Measurements from ENCODE around the gene IVNS1ABP. TPM values are rescaled to one million over a fixed set of nuclear protein-coding genes. Genes with fewer than 3 reads are reported as not detected.

IVNS1ABP gene
- total and polyA plus RNA-seq, 9 donors: 52.2 to 79.6 (median 61.4) TPM

GRCh38 chr1:185351734-185352466 is 34.9 kb upstream of the IVNS1ABP start:
- Histone ChIP-seq H3K4me3 (ENCODE audit: low read length) (no peak overlapping the region), H3K27ac (ENCODE audit: low read length) (peak overlapping the region; percentile 75)
- peak; percentile 92 for DNase-seq

GRCh38 chr1:185350027-185350442 is 33.0 kb upstream of the IVNS1ABP start:
- peak; percentile 33 for DNase-seq
- H3K36me3 ChIP-seq (ENCODE audit: control insufficient read depth, insufficient read depth, low read length): no peaks in the 10 kb centered on the region
- H3K27me3 ChIP-seq (ENCODE audit: control insufficient read depth, insufficient read depth, low read length): no peaks in the 10 kb centered on the region
- no peaks in the 10 kb centered on the region for H3K9me3 ChIP-seq (replicated peaks; ENCODE audit: control insufficient read depth, low read depth, low read length)
- WGBS (ENCODE audit: insufficient coverage): 24% methylated on average over 2 of the region's 2 CpGs
- no peak overlapping the region for H3K4me3 ChIP-seq (ENCODE audit: low read length)
- H3K27ac ChIP-seq (ENCODE audit: low read length): no peak overlapping the region
- peaks cover 9% of the 10 kb centered on the region for H3K4me1 ChIP-seq (ENCODE audit: control insufficient read depth, insufficient read depth, low read length)

More at GRCh38 chr1:185351734-185352466, 34.9 kb upstream of the IVNS1ABP start:
- no CpG with 5 or more reads among the region's 2 CpGs for WGBS (ENCODE audit: insufficient coverage)
- H3K27me3 ChIP-seq (ENCODE audit: control insufficient read depth, insufficient read depth, low read length): no peaks in the 10 kb centered on the region
- H3K9me3 ChIP-seq (replicated peaks; ENCODE audit: control insufficient read depth, low read depth, low read length): no peaks in the 10 kb centered on the region
- no peaks in the 10 kb centered on the region for H3K36me3 ChIP-seq (ENCODE audit: control insufficient read depth, insufficient read depth, low read length)
- H3K4me1 ChIP-seq (ENCODE audit: control insufficient read depth, insufficient read depth, low read length): peaks cover 9% of the 10 kb centered on the region

DNA sequence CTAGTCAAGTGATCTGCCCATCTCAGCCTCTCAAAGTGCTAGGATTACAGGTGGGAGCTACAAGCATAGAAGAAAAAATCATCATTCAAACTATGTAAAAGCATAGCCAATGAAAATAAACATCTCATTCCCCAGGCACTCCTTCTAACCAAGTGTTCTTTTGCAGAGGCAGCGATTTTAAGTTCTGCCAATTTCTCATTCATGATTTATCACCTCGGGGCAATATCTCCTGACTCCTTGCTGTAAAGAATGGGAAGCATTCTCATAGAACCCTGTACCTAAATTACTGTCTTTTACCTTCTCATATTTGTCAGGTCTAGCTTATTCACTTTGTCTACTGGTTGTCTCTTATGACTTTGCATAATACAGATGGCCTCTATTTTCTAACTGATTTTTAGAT is 32.5 kb upstream of the IVNS1ABP start:
- 33% methylated on average over 1 of the region's 2 CpGs for WGBS (ENCODE audit: insufficient coverage)
- no peaks in the 10 kb centered on the region for H3K9me3 ChIP-seq (replicated peaks; ENCODE audit: control insufficient read depth, low read depth, low read length)
- no peak overlapping the region for H3K4me3 ChIP-seq (ENCODE audit: low read length)
- no peaks in the 10 kb centered on the region for H3K36me3 ChIP-seq (ENCODE audit: control insufficient read depth, insufficient read depth, low read length)
- H3K27ac ChIP-seq (ENCODE audit: low read length): no peak overlapping the region
- peak; percentile 30 for DNase-seq
- H3K4me1 ChIP-seq (ENCODE audit: control insufficient read depth, insufficient read depth, low read length): peaks cover 9% of the 10 kb centered on the region
- no peaks in the 10 kb centered on the region for H3K27me3 ChIP-seq (ENCODE audit: control insufficient read depth, insufficient read depth, low read length)

GRCh38 chr1:185348985-185349384 is 31.9 kb upstream of the IVNS1ABP start:
- no CpG with 5 or more reads among the region's 1 CpG for WGBS (ENCODE audit: insufficient coverage)
- DNase-seq: no peak
- Histone ChIP-seq H3K4me3 (ENCODE audit: low read length) (no peak overlapping the region), H3K36me3 (ENCODE audit: control insufficient read depth, insufficient read depth, low read length) (no peaks in the 10 kb centered on the region), H3K9me3 (replicated peaks; ENCODE audit: control insufficient read depth, low read depth, low read length) (no peaks in the 10 kb centered on the region), H3K4me1 (ENCODE audit: control insufficient read depth, insufficient read depth, low read length) (peaks cover 9% of the 10 kb centered on the region), H3K27ac (ENCODE audit: low read length) (no peak overlapping the region), H3K27me3 (ENCODE audit: control insufficient read depth, insufficient read depth, low read length) (no peaks in the 10 kb centered on the region)

DNA sequence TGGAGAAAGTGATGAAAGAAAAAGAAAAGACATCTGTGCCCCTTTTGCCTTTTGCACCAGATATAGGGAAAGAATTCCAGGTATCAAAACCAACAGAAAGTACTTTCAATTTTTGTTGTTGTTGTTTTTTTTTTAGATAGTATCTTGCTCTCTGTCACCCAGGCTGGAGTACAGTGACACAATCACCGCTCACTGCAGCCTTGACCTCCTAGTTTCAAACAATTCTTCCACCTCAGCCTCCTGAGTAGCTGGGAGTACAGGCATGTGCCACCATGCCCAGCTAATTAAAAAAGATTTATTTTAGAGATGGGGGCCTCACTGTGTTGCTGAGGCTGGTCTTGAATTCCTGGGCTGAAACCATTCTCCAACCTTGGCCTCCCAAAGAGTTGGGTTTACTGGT is 31.3 kb upstream of the IVNS1ABP start:
- Histone ChIP-seq H3K4me1 (ENCODE audit: control insufficient read depth, insufficient read depth, low read length) (peaks cover 7% of the 10 kb centered on the region), H3K27ac (ENCODE audit: low read length) (no peak overlapping the region), H3K27me3 (ENCODE audit: control insufficient read depth, insufficient read depth, low read length) (no peaks in the 10 kb centered on the region), H3K36me3 (ENCODE audit: control insufficient read depth, insufficient read depth, low read length) (no peaks in the 10 kb centered on the region), H3K9me3 (replicated peaks; ENCODE audit: control insufficient read depth, low read depth, low read length) (no peaks in the 10 kb centered on the region), H3K4me3 (ENCODE audit: low read length) (no peak overlapping the region)
- WGBS (ENCODE audit: insufficient coverage): 80% methylated on average over 1 of the region's 1 CpG
- DNase-seq: no peak

- Histone ChIP-seq H3K9me3 (replicated peaks; ENCODE audit: control insufficient read depth, low read depth, low read length) (no peaks in the 10 kb centered on the region), H3K36me3 (ENCODE audit: control insufficient read depth, insufficient read depth, low read length) (no peaks in the 10 kb centered on the region), H3K27me3 (ENCODE audit: control insufficient read depth, insufficient read depth, low read length) (no peaks in the 10 kb centered on the region), H3K4me3 (ENCODE audit: low read length) (no peak overlapping the region), H3K27ac (ENCODE audit: low read length) (peak overlapping the region; percentile 43), H3K4me1 (ENCODE audit: control insufficient read depth, insufficient read depth, low read length) (no peaks in the 10 kb centered on the region)
- peak; percentile 61 for DNase-seq
- WGBS (ENCODE audit: insufficient coverage): 56% methylated on average over 3 of the region's 4 CpGs
Observed at GRCh38 chr1:185345913-185346720, 29.1 kb upstream of the IVNS1ABP start.

DNA sequence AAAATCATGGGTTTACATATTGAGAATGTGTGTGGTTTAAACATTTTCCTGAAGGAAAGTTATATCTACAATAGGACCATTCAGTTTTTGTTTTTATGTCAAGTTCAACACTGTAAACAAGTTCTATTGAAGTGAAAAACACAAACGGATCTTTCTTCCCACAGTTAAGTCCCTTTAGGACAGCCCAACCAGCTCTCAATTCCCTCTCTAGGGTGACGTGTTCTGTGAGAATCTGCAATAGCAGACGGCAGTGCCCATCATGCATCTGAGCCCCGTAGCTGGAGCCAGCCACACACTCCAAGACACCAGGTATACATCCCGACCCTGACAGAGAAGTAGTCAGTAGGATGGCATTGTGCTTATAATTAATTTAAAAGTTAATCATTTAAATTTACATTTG is 26.3 kb upstream of the IVNS1ABP start:
- no peak overlapping the region for H3K4me3 ChIP-seq (ENCODE audit: low read length)
- no peaks in the 10 kb centered on the region for H3K36me3 ChIP-seq (ENCODE audit: control insufficient read depth, insufficient read depth, low read length)
- H3K27me3 ChIP-seq (ENCODE audit: control insufficient read depth, insufficient read depth, low read length): no peaks in the 10 kb centered on the region
- no peaks in the 10 kb centered on the region for H3K9me3 ChIP-seq (replicated peaks; ENCODE audit: control insufficient read depth, low read depth, low read length)
- H3K27ac ChIP-seq (ENCODE audit: low read length): no peak overlapping the region
- no CpG with 5 or more reads among the region's 5 CpGs for WGBS (ENCODE audit: insufficient coverage)
- H3K4me1 ChIP-seq (ENCODE audit: control insufficient read depth, insufficient read depth, low read length): no peaks in the 10 kb centered on the region
- DNase-seq: peak; percentile 12

- DNase-seq: no peak
- WGBS (ENCODE audit: insufficient coverage): 86% methylated on average over 1 of the region's 3 CpGs
- Histone ChIP-seq H3K27me3 (ENCODE audit: control insufficient read depth, insufficient read depth, low read length) (no peaks in the 10 kb centered on the region), H3K4me3 (ENCODE audit: low read length) (no peak overlapping the region), H3K9me3 (replicated peaks; ENCODE audit: control insufficient read depth, low read depth, low read length) (no peaks in the 10 kb centered on the region), H3K4me1 (ENCODE audit: control insufficient read depth, insufficient read depth, low read length) (no peaks in the 10 kb centered on the region), H3K36me3 (ENCODE audit: control insufficient read depth, insufficient read depth, low read length) (no peaks in the 10 kb centered on the region), H3K27ac (ENCODE audit: low read length) (no peak overlapping the region)
Observed at GRCh38 chr1:185342672-185343259, 25.7 kb upstream of the IVNS1ABP start.

DNA sequence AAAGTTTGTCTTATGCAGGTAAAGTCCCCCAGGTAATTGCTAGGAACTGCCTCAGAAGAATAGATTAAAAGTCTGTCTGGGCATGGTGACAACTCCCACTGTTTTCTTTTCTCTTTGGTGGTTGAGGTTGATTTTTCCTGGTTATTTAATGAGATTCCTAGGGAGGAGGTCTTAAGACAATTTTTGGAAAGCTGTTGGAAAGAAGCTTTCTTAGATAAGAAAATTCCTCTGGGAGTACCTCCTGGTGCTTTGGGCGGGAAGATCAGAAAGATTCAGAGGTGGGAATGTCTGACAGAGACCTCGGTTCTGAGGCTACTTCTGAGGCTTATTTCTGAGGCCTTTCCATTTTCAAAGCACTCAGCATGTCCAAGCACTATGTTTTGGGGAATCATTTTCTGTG is 25.0 kb upstream of the IVNS1ABP start:
- 81% methylated on average over 2 of the region's 2 CpGs for WGBS (ENCODE audit: insufficient coverage)
- Histone ChIP-seq H3K27me3 (ENCODE audit: control insufficient read depth, insufficient read depth, low read length) (no peaks in the 10 kb centered on the region), H3K27ac (ENCODE audit: low read length) (no peak overlapping the region), H3K36me3 (ENCODE audit: control insufficient read depth, insufficient read depth, low read length) (no peaks in the 10 kb centered on the region), H3K9me3 (replicated peaks; ENCODE audit: control insufficient read depth, low read depth, low read length) (no peaks in the 10 kb centered on the region), H3K4me1 (ENCODE audit: control insufficient read depth, insufficient read depth, low read length) (no peaks in the 10 kb centered on the region), H3K4me3 (ENCODE audit: low read length) (no peak overlapping the region)
- no peak for DNase-seq

- Histone ChIP-seq H3K9me3 (replicated peaks; ENCODE audit: control insufficient read depth, low read depth, low read length) (no peaks in the 10 kb centered on the region), H3K27me3 (ENCODE audit: control insufficient read depth, insufficient read depth, low read length) (no peaks in the 10 kb centered on the region), H3K27ac (ENCODE audit: low read length) (no peak overlapping the region), H3K4me3 (ENCODE audit: low read length) (no peak overlapping the region), H3K4me1 (ENCODE audit: control insufficient read depth, insufficient read depth, low read length) (no peaks in the 10 kb centered on the region), H3K36me3 (ENCODE audit: control insufficient read depth, insufficient read depth, low read length) (no peaks in the 10 kb centered on the region)
- no peak for DNase-seq
Observed at GRCh38 chr1:185341196-185341781, 24.2 kb upstream of the IVNS1ABP start.

All from muscle of leg (tissue), 11 donors.